D721Med (cell line): ENCODE data around the gene DYNC1H1.
A peak's percentile ranks its signal among the peaks of the same experiment; 100 is the strongest.

Experiments
- DNase-seq: peaks from one replicate; pipeline ENCODE4 v3.0.0; 2011; ENCODE audit warnings: low spot score; ENCODE audit not compliant: insufficient read length
- FAIRE-seq: peaks from 2 replicates; lab custom pipeline; 2011; peaks lifted over from hg19 to GRCh38; lab: Jason Lieb, UNC
- CTCF ChIP-seq: IDR thresholded peaks from 2 replicates; pipeline ENCODE4 v1.5.1; 2012; ENCODE audit warnings: mild to moderate bottlenecking, control low read depth; ENCODE audit not compliant: insufficient read depth; ENCODE audit errors: missing control alignments

Gene DYNC1H1

GRCh38 chr14:102012336-102012735, 48.0 kb downstream of the DYNC1H1 start:
- FAIRE-seq, result no peak

GRCh38 chr14:102013669-102014200, 49.4 kb downstream of the DYNC1H1 start:
- FAIRE-seq (peak; percentile 96), DNase-seq (peak; percentile 77)
- no peak for TF ChIP-seq CTCF

More at GRCh38 chr14:102012336-102012735, 48.0 kb downstream of the DYNC1H1 start:
- no peak for TF ChIP-seq CTCF
- DNase-seq, result no peak

DNA sequence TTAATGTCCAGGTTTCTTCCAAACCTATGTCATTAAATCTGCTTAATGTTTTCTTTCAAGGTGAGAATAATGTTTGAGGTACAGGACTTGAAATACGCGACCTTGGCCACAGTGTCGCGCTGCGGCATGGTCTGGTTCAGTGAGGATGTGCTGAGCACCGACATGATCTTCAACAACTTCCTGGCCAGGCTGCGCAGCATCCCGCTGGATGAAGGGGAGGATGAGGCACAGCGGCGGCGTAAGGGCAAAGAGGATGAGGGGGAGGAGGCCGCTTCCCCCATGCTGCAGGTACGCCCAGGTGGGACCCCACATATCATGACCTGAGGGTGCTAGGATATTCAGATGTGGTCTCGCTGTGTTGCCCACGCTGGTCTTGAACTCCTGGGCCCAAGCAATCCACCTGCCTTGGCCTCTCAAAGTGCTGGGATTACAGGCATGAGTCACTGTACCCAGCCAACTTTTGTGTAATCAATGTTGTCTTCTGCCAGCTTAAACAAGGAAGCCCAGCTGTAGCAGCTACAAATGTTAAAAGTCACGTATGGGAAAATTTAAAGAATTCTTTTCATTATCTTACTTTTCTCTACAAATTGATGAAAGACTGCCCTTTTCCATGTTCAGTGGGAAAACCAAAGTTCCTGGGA, 50.8 kb downstream of the DYNC1H1 start:
- no peak for FAIRE-seq
- TF ChIP-seq CTCF, result no peak

GRCh38 chr14:102015771-102016170, 51.4 kb downstream of the DYNC1H1 start:
- FAIRE-seq (no peak), DNase-seq (no peak)
- TF ChIP-seq CTCF, result no peak

More for the DNA sequence above, 50.8 kb downstream of the DYNC1H1 start:
- DNase-seq, result no peak

GRCh38 chr14:102016420-102017090, 52.2 kb downstream of the DYNC1H1 start:
- no peak for FAIRE-seq
- no peak for DNase-seq
- no peak for TF ChIP-seq CTCF

DNA sequence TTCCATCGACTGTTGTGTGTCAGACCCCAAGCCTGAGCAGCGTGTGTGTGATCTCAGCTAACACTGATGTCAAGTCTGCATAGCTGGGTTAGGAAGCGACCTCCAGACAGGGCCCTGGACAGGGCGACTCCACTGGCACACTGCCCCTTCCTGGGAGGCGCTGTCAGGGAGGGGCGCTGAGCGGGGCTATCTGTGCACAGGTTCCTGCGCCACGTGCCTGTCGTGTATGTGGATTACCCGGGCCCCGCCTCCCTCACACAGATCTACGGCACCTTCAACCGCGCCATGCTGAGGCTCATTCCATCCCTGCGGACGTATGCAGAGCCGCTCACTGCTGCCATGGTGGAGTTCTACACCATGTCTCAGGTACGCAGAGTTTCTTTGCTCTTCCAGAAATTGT, 53.9 kb downstream of the DYNC1H1 start:
- no peak for FAIRE-seq
- TF ChIP-seq CTCF, result no peak

More for the DNA sequence above, 53.9 kb downstream of the DYNC1H1 start:
- no peak for DNase-seq
